MCF 10A (cell line): ENCODE results near the gene ECI1. TPM values are rescaled to one million over a fixed set of nuclear protein-coding genes. Genes with fewer than 3 reads are reported as not detected.

ENCODE experiments used
- BruUV-seq: library from RNA; stranded (reverse); fragments of 400-500 nt; replicated peaks from 2 replicates; lab custom pipeline; 2021; lab: Mats Ljungman, UMichigan
- CTCF ChIA-PET: fragments of 300-600 bp; sonication (Branson Sonifier 250); formaldehyde crosslinking; extraction: SDS; loops from one replicate; lab custom pipeline; 2021; ENCODE audit warnings: antibody characterized with exemption, inconsistent platforms; lab: Yijun Ruan, JAX
- POLR2A ChIA-PET: fragments of 300-600, 350-650 bp; sonication (Branson Sonifier 250); formaldehyde crosslinking; extraction: SDS; loops from one replicate; lab custom pipeline; 2020; ENCODE audit warnings: antibody characterized with exemption, inconsistent platforms; lab: Yijun Ruan, JAX
- DNase-seq: peaks from one replicate; pipeline ENCODE4 v3.0.0-alpha.2; 2018; ENCODE audit not compliant: unreplicated experiment
- H3K27ac Mint-ChIP-seq: one replicate; pipeline ENCODE4 v1.8.0; 2022; ENCODE audit warnings: mild to moderate bottlenecking, low read depth, mixed read lengths; ENCODE audit not compliant: unreplicated experiment
- H3K27me3 Mint-ChIP-seq: one replicate; pipeline ENCODE4 v1.8.0; 2022; ENCODE audit warnings: mixed read lengths; ENCODE audit not compliant: insufficient read depth, unreplicated experiment
- H3K36me3 Mint-ChIP-seq: one replicate; pipeline ENCODE4 v1.8.0; 2022; ENCODE audit warnings: mild to moderate bottlenecking, moderate library complexity, mixed read lengths; ENCODE audit not compliant: insufficient read depth, unreplicated experiment
- H3K4me1 Mint-ChIP-seq: one replicate; pipeline ENCODE4 v1.8.0; 2022; ENCODE audit warnings: mixed read lengths; ENCODE audit not compliant: insufficient read depth, unreplicated experiment
- H3K4me3 Mint-ChIP-seq: one replicate; pipeline ENCODE4 v1.8.0; 2022; ENCODE audit warnings: mild to moderate bottlenecking, moderate library complexity, mixed read lengths; ENCODE audit not compliant: unreplicated experiment
- H3K9me3 Mint-ChIP-seq: one replicate; pipeline ENCODE4 v1.8.0; 2022; ENCODE audit warnings: mixed read lengths; ENCODE audit not compliant: unreplicated experiment
- CTCF ChIP-seq: fragments of 200-600 bp; IDR thresholded peaks from one replicate; pipeline ENCODE4 v1.8.0; 2022; ENCODE audit warnings: antibody characterized with exemption, mild to moderate bottlenecking; ENCODE audit not compliant: unreplicated experiment
- intact Hi-C: fragments of 100-400 bp; cut with micrococcal nuclease; formaldehyde crosslinking; loops from 2 replicates; pipeline ENCODE4 v1.14.1; 2022
- total RNA-seq: library from RNA; stranded (reverse); gene quantifications from 2 replicates; pipeline ENCODE4 v1.2.3, GENCODE V29; 2022

ECI1 gene
- total RNA-seq, 1 experiment from 2014 or later: 115 TPM

GRCh38 chr16:2282866-2283555 is 31.6 kb upstream of the ECI1 start:
- Mint-ChIP-seq H3K36me3 (peaks cover 6% of the 10 kb centered on the region), H3K9me3 (no peaks in the 10 kb centered on the region), H3K4me3 (no peak overlapping the region), H3K27me3 (peaks cover 23% of the 10 kb centered on the region), H3K27ac (no peak overlapping the region), H3K4me1 (no peaks in the 10 kb centered on the region)
- no peak for DNase-seq
- TF ChIP-seq CTCF: no peak
- BruUV-seq: no TSS peak
- intact Hi-C loops: no loop called here
- ChIA-PET POLR2A (no interaction called here), CTCF (no interaction called here)

GRCh38 chr16:2282262-2282661 is 30.9 kb upstream of the ECI1 start:
- H3K36me3 Mint-ChIP-seq: peaks cover 6% of the 10 kb centered on the region
- TF ChIP-seq CTCF: no peak
- intact Hi-C loops: no loop called here
- H3K27me3 Mint-ChIP-seq: peaks cover 23% of the 10 kb centered on the region
- CTCF ChIA-PET: interaction anchor here (1.1 kb wide), 1 partner anchor 43 kb away, joined by 4 read pairs; no protein-coding TSS in a partner anchor
- no peak for DNase-seq
- POLR2A ChIA-PET: no interaction called here
- BruUV-seq: no TSS peak
- H3K4me3 Mint-ChIP-seq: no peak overlapping the region
- H3K4me1 Mint-ChIP-seq: no peaks in the 10 kb centered on the region
- no peaks in the 10 kb centered on the region for H3K9me3 Mint-ChIP-seq
- no peak overlapping the region for H3K27ac Mint-ChIP-seq

- BruUV-seq: no TSS peak
- intact Hi-C loops: no loop called here
- DNase-seq: no peak
- Mint-ChIP-seq H3K36me3 (peaks cover 6% of the 10 kb centered on the region), H3K4me1 (no peaks in the 10 kb centered on the region), H3K27ac (no peak overlapping the region), H3K4me3 (no peak overlapping the region), H3K27me3 (peaks cover 23% of the 10 kb centered on the region), H3K9me3 (no peaks in the 10 kb centered on the region)
- POLR2A ChIA-PET: no interaction called here
- no peak for TF ChIP-seq CTCF
- CTCF ChIA-PET: interaction anchor here (1.1 kb wide), 1 partner anchor 44 kb away, joined by 4 read pairs; no protein-coding TSS in a partner anchor
Observed at GRCh38 chr16:2280981-2281542, 29.7 kb upstream of the ECI1 start.

GRCh38 chr16:2280461-2280860 is 29.1 kb upstream of the ECI1 start:
- peaks cover 6% of the 10 kb centered on the region for H3K36me3 Mint-ChIP-seq
- H3K27me3 Mint-ChIP-seq: peaks cover 23% of the 10 kb centered on the region
- ChIA-PET POLR2A (no interaction called here), CTCF (no interaction called here)
- no peak for DNase-seq
- no TSS peak for BruUV-seq
- H3K4me3 Mint-ChIP-seq: no peak overlapping the region
- no peaks in the 10 kb centered on the region for H3K4me1 Mint-ChIP-seq
- intact Hi-C loops: no loop called here
- no peak overlapping the region for H3K27ac Mint-ChIP-seq
- no peak for TF ChIP-seq CTCF
- H3K9me3 Mint-ChIP-seq: no peaks in the 10 kb centered on the region
